HepG2 (cell line): ENCODE measurements around the gene SLC5A12. TPM values are rescaled to one million over a fixed set of nuclear protein-coding genes. Genes with fewer than 3 reads are reported as not detected.

ENCODE experiments used
- ATRX ChIP-seq: sonication (generic); formaldehyde crosslinking; IDR thresholded peaks from 2 replicates; pipeline ENCODE4 v1.4.0; 2020; ENCODE audit warnings: missing genetic modification reagents, borderline replicate concordance
- JUNB ChIP-seq: sonication (generic); formaldehyde crosslinking; IDR thresholded peaks from 2 replicates; pipeline ENCODE4 v1.8.0; 2022; ENCODE audit warnings: missing genetic modification reagents, mild to moderate bottlenecking, borderline replicate concordance
- MAFF ChIP-seq: IDR thresholded peaks from 2 replicates; pipeline ENCODE4 v1.6.1; 2011; ENCODE audit warnings: low read depth, low read length, improper control_type of control experiment
- MAFK ChIP-seq, 2 experiments: IDR thresholded peaks in 1 of 2; conservative IDR thresholded peaks in 1 of 2; 2 replicates each; pipeline ENCODE4 v1.6.1; 2011; ENCODE audit warnings: improper control_type of control experiment in 2 of 2, low read length in 2 of 2
- PAX8 ChIP-seq: sonication (generic); formaldehyde crosslinking; IDR thresholded peaks from 2 replicates; pipeline ENCODE4 v1.8.0; 2022; ENCODE audit warnings: mild to moderate bottlenecking, missing genetic modification reagents, borderline replicate concordance
- PRPF4 ChIP-seq: fragments of 200-400 bp; formaldehyde crosslinking; IDR thresholded peaks from 2 replicates; pipeline ENCODE4 v1.6.1; 2016; ENCODE audit warnings: low read length, low read depth; ENCODE audit not compliant: poor library complexity, severe bottlenecking
- THYN1 ChIP-seq: sonication (generic); formaldehyde crosslinking; IDR thresholded peaks from 2 replicates; pipeline ENCODE4 v1.8.1; 2023; ENCODE audit warnings: low read depth, mild to moderate bottlenecking, moderate library complexity, missing genetic modification reagents, borderline replicate concordance
- polyA plus RNA-seq, 8 experiments: library from polyadenylated mRNA; depleted of rRNA in 3 of 8; stranded (reverse) in 7 of 8; unstranded in 1 of 8; fragments of >200 nt; fragmentation: Illumina TruSeq in 4 of 8; extraction: Trizol in 4 of 8; gene quantifications; 2 replicates each; pipeline versions ENCODE4 v1.2.1 to v1.2.3, GENCODE V29; 2011 to 2016; ENCODE audit warnings: low read depth in 4 of 8, missing spikeins in 1 of 8, mixed read lengths in 1 of 8; ENCODE audit not compliant: insufficient read depth in 1 of 8
- total RNA-seq, 5 experiments: library from RNA; depleted of rRNA; stranded (reverse); fragments of >200 nt; fragmentation: Illumina TruSeq; extraction: Trizol; gene quantifications; 2 replicates each; pipeline ENCODE4 v1.2.3, GENCODE V29; 2016; ENCODE audit warnings: low read depth in 1 of 5
- TF ChIP-seq, protein P1 (sequence below), 2 experiments: fragments of 450-650 bp in 1 of 2; sonication (generic) in 1 of 2; formaldehyde crosslinking in 1 of 2; IDR thresholded peaks; 2 replicates each; pipeline versions ENCODE4 v1.6.1 to v1.8.0; 2016 to 2022; ENCODE audit warnings: antibody characterized with exemption in 1 of 2, mild to moderate bottlenecking in 1 of 2, missing genetic modification reagents in 1 of 2
- TF ChIP-seq, protein P2 (sequence below): IDR thresholded peaks from 2 replicates; pipeline ENCODE4 v1.6.1; 2016

SLC5A12 gene
- total and polyA plus RNA-seq, 2 of the 13 experiments (the other 11 are each of a cell fraction or from before 2014, with no cell fraction given), result not detected

- TF ChIP-seq, protein P1, sequence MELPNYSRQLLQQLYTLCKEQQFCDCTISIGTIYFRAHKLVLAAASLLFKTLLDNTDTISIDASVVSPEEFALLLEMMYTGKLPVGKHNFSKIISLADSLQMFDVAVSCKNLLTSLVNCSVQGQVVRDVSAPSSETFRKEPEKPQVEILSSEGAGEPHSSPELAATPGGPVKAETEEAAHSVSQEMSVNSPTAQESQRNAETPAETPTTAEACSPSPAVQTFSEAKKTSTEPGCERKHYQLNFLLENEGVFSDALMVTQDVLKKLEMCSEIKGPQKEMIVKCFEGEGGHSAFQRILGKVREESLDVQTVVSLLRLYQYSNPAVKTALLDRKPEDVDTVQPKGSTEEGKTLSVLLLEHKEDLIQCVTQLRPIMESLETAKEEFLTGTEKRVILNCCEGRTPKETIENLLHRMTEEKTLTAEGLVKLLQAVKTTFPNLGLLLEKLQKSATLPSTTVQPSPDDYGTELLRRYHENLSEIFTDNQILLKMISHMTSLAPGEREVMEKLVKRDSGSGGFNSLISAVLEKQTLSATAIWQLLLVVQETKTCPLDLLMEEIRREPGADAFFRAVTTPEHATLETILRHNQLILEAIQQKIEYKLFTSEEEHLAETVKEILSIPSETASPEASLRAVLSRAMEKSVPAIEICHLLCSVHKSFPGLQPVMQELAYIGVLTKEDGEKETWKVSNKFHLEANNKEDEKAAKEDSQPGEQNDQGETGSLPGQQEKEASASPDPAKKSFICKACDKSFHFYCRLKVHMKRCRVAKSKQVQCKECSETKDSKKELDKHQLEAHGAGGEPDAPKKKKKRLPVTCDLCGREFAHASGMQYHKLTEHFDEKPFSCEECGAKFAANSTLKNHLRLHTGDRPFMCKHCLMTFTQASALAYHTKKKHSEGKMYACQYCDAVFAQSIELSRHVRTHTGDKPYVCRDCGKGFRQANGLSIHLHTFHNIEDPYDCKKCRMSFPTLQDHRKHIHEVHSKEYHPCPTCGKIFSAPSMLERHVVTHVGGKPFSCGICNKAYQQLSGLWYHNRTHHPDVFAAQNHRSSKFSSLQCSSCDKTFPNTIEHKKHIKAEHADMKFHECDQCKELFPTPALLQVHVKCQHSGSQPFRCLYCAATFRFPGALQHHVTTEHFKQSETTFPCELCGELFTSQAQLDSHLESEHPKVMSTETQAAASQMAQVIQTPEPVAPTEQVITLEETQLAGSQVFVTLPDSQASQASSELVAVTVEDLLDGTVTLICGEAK (IDR thresholded peaks at IDR 0.05), result no peak
- TF ChIP-seq, protein P1 (CRISPR knock-in tag; IDR thresholded peaks at IDR 0.05), result no peak
- TF ChIP-seq MAFF, result peak; percentile 77
- TF ChIP-seq THYN1 (CRISPR knock-in tag), result no peak
- TF ChIP-seq MAFK (conservative IDR thresholded peaks at IDR 0.05 in 1 of 2, IDR thresholded peaks at IDR 0.05 in 1 of 2; ENCODE audit: low read length in 2 of 2), result peak; percentile 51 to 88; a peak in 3 of 4 replicates
- TF ChIP-seq, protein P2, sequence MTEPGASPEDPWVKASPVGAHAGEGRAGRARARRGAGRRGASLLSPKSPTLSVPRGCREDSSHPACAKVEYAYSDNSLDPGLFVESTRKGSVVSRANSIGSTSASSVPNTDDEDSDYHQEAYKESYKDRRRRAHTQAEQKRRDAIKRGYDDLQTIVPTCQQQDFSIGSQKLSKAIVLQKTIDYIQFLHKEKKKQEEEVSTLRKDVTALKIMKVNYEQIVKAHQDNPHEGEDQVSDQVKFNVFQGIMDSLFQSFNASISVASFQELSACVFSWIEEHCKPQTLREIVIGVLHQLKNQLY (CRISPR knock-in tag), result no peak
- TF ChIP-seq ATRX (CRISPR knock-in tag), result no peak
- no peak for TF ChIP-seq PAX8 (CRISPR knock-in tag)
- no peak for TF ChIP-seq PRPF4
- TF ChIP-seq JUNB (CRISPR knock-in tag), result no peak
Observed at GRCh38 chr11:26655287-26655686, 66.6 kb downstream of the SLC5A12 start (continued).
